ENCODE data around the gene FLT3.

- TF ChIP-seq CTCF (IDR thresholded peaks at IDR 0.05) (no peak), ZFX (IDR thresholded peaks at IDR 0.05; ENCODE audit: borderline replicate concordance) (no peak)
Observed at GRCh38 chr13:28089065-28089464, 11.3 kb downstream of the FLT3 start.
